ENCODE data around the gene DCAF5.

DNA sequence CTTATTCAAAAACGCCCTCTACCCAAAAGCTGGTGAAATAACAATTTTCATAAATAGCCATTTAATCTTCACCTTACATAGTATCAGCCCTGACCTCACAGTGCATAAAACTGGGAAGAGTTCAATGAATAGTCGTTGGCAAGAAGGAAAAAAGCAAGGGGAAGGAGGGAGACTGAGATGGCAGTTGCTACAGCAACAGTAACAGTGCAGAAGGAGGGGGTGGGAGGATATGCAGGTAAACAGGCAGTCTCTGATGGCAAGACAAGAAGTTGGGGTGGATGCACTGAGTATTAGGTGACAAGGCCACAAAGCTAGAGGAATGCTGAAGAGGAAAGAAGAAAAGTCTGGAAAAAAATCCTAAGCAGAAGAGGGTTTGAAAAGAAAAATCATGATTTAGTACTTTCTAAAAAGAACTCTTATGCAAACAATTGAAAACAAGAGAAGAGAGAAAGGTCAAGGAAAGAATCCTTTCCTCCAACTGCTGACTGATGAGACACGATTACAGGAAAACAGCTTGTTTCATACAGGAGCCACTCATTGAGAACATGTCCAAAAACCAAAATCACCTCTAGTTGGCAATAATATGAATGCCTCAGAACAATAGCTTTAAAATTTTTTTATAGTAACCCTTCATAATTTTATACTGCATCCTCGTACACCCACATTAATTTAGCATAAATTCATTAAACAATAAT is 56.0 kb downstream of the DCAF5 start:
- no peak for TF ChIP-seq POLR2AphosphoS5 (IDR thresholded peaks at IDR 0.05; ENCODE audit: low read depth, low read length)
- no peak for TF ChIP-seq POLR2A (IDR thresholded peaks at IDR 0.05; ENCODE audit: low read depth, low read length)
- no peak for TF ChIP-seq TAF1 (IDR thresholded peaks at IDR 0.05; ENCODE audit: borderline replicate concordance, low read depth, low read length)

Data from GM12892 (cell line).